Heart left ventricle (tissue), 16 donors: ENCODE measurements around the gene SMC6. TPM values are rescaled to one million over a fixed set of nuclear protein-coding genes. Genes with fewer than 3 reads are reported as not detected.
A peak's percentile ranks its signal among the peaks of the same experiment; 100 is the strongest.

Source experiments
- ATAC-seq, 4 donors: fragments of 200-7000 bp; cut with Tn5 transposase; one replicate each; pipeline ENCODE4 v1.9.1; 2020 to 2022; ENCODE audit warnings: moderate library complexity in 4 of 4, mild to moderate bottlenecking in 3 of 4, moderate number of reproducible peaks in 1 of 4
- DNase-seq, 5 donors: peaks; one replicate each; pipeline ENCODE4 v3.0.0-alpha.2; 2020
- H3K27ac ChIP-seq, 12 donors: fragments of 200-600 bp; sonication (generic) in 4 of 12; one replicate each; pipeline versions ENCODE4 v1.5.0 to v1.8.0; 2016 to 2022; ENCODE audit warnings: mild to moderate bottlenecking in 2 of 12
- H3K27me3 ChIP-seq, 9 donors: fragments of 200-600 bp; sonication (generic) in 2 of 9; one replicate each; pipeline versions ENCODE4 v1.5.1 to v1.8.0; 2016 to 2022; ENCODE audit warnings: mild to moderate bottlenecking in 3 of 9
- H3K36me3 ChIP-seq, 9 donors: fragments of 200-600 bp; sonication (generic) in 2 of 9; one replicate each; pipeline versions ENCODE4 v1.5.0 to v1.8.0; 2018 to 2022; ENCODE audit warnings: mild to moderate bottlenecking in 2 of 9
- H3K4me1 ChIP-seq, 12 donors: fragments of 200-600 bp; sonication (generic) in 4 of 12; one replicate each; pipeline versions ENCODE4 v1.5.0 to v1.8.0; 2016 to 2022; ENCODE audit warnings: mild to moderate bottlenecking in 3 of 12
- H3K4me3 ChIP-seq, 12 donors: fragments of 200-600 bp; sonication (generic) in 4 of 12; one replicate each; pipeline versions ENCODE4 v1.5.0 to v1.8.0; 2017 to 2022; ENCODE audit warnings: mild to moderate bottlenecking in 9 of 12, moderate library complexity in 4 of 12
- H3K9me3 ChIP-seq, 12 donors: fragments of 200-600 bp; sonication (generic) in 4 of 12; one replicate each; pipeline versions ENCODE4 v1.5.0 to v1.8.0; 2016 to 2022; ENCODE audit warnings: mild to moderate bottlenecking in 1 of 12
- CTCF ChIP-seq, 12 donors: fragments of 200-600 bp; sonication (generic) in 4 of 12; IDR thresholded peaks; one replicate each; pipeline versions ENCODE4 v1.5.0 to v1.8.0; 2018 to 2022; ENCODE audit warnings: antibody characterized with exemption in 12 of 12, mild to moderate bottlenecking in 5 of 12
- POLR2A ChIP-seq, 2 donors: fragments of 450-650 bp; IDR thresholded peaks; one replicate each; pipeline ENCODE4 v1.6.1; 2017; ENCODE audit warnings: antibody characterized with exemption in 2 of 2, mild to moderate bottlenecking in 2 of 2, moderate library complexity in 2 of 2
- WGBS, 4 donors: extraction: QIAGEN DNeasy Blood & Tissue Kit in 2 of 4; methylation state at CpG; one replicate each; pipeline versions ENCODE4 v1.1.5 to v1.1.7; 2013 to 2018; 5-methylcytosine and 5-hydroxymethylcytosine counted together
- intact Hi-C, 10 donors: fragments of 100-400 bp; cut with DNase I; formaldehyde crosslinking; loops; one replicate each; pipeline versions ENCODE4 v1.11.1 to v1.14.2; 2022
- polyA plus RNA-seq, 2 donors: library from polyadenylated mRNA; stranded (reverse); fragments of 200-250 nt; gene quantifications; one replicate each; pipeline ENCODE4 v1.2.3, GENCODE V29; 2013
- total RNA-seq, 9 donors: library from RNA; depleted of rRNA in 2 of 9; stranded (reverse); fragments of >200 nt in 2 of 9; fragmentation: NEBNext Ultra II Directional in 3 of 9; extraction: Animal tissue kit (Norgen Biotek cat#: 25700) in 3 of 9; gene quantifications; one replicate each; pipeline versions ENCODE4 v1.1.0 to v1.2.4, GENCODE V29; 2016 to 2023
- donor health status: ischemic (EF 13 %, LVEDD 7.1; RV severe dilation, severe dysfunction).
- donor health status: healthy with polysubstance abuse.
- donor health status: DM: no; HTN: yes; CAD: no.
- donor health status: DM: no; HTN: no; CAD: no.
- donor health status: ischemic (EF 25% LVEDD 6.9; RV normal size, moderate dysfunction).
- donor health status: ischemic (EF 25% LVEDD 5.7; RV mildly dilated, moderate dysfunction).
- donor health status: healthy.
- donor health status: DM: yes; HTN: yes; CAD: no.
- donor health status: ischemic (EF 35%, LVEDD 5.7; RV mildly dilated, moderate dysfunction).
- donor health status: nonischemic (EF 11% LVEDD 7.7; RV severe dilation, severe dysfunction).
- donor health status: DM: yes; HTN: yes; CAD: no.
- donor health status: PGD.
- donor health status: ischemic (EF 29% LVEDD 5.4; RV normal size, mild dysfunction).
- donor health status: nonischemic (EF 23%, LVEDD 6.1; RV moderate dilation, normal function).

SMC6 gene
- total and polyA plus RNA-seq, 11 donors, result 5.9 to 14.7 (median 12.2) TPM

GRCh38 chr2:17780546-17780945 is 26.9 kb upstream of the SMC6 start:
- no peaks in the 10 kb centered on the region for H3K9me3 ChIP-seq
- 91 to 95% (median 92%) methylated on average over 1 of the region's 1 CpG for WGBS, 4 donors
- DNase-seq, result no peak
- no peaks in the 10 kb centered on the region for H3K4me1 ChIP-seq
- ATAC-seq, result no peak
- H3K27ac ChIP-seq, result no peak overlapping the region
- H3K27me3 ChIP-seq, result no peaks in the 10 kb centered on the region
- intact Hi-C loops, result no loop called here
- no peak overlapping the region for H3K4me3 ChIP-seq
- H3K36me3 ChIP-seq, result peaks cover 0 to 52% (median 24%) of the 10 kb centered on the region in 9 donors
- TF ChIP-seq CTCF (IDR thresholded peaks at IDR 0.05) (no peak), POLR2A (IDR thresholded peaks at IDR 0.05) (no peak)

GRCh38 chr2:17772532-17772931 is 18.9 kb upstream of the SMC6 start:
- peaks cover 0 to 63% (median 4%) of the 10 kb centered on the region in 9 donors for H3K36me3 ChIP-seq
- no peak overlapping the region for H3K4me3 ChIP-seq
- intact Hi-C loops, result loop anchor here in 1 of 10 donors (5.0 kb wide), 1 partner anchor 55 kb away; no protein-coding TSS in a partner anchor
- WGBS, 4 donors, result 53 to 68% (median 60%) methylated on average over 2 of the region's 2 CpGs
- no peaks in the 10 kb centered on the region for H3K9me3 ChIP-seq
- DNase-seq, result no peak
- ATAC-seq, result peak in 2 of 4 donors; percentile 39 to 51
- H3K4me1 ChIP-seq, result peaks cover 0 to 18% (median 0%) of the 10 kb centered on the region in 12 donors
- no peak for TF ChIP-seq POLR2A (IDR thresholded peaks at IDR 0.05)
- TF ChIP-seq CTCF (IDR thresholded peaks at IDR 0.05), result no peak
- no peaks in the 10 kb centered on the region for H3K27me3 ChIP-seq
- no peak overlapping the region for H3K27ac ChIP-seq

- WGBS, 4 donors, result 54 to 61% (median 57%) methylated on average over 2 of the region's 2 CpGs
- H3K27ac ChIP-seq, result no peak overlapping the region
- ATAC-seq, result peak in 2 of 4 donors; percentile 53 to 75
- H3K27me3 ChIP-seq, result no peaks in the 10 kb centered on the region
- H3K9me3 ChIP-seq, result no peaks in the 10 kb centered on the region
- intact Hi-C loops, result loop anchor here in 1 of 10 donors (5.0 kb wide), 1 partner anchor 55 kb away; no protein-coding TSS in a partner anchor
- peaks cover 0 to 18% (median 0%) of the 10 kb centered on the region in 12 donors for H3K4me1 ChIP-seq
- DNase-seq, result no peak
- TF ChIP-seq CTCF (IDR thresholded peaks at IDR 0.05), result no peak
- TF ChIP-seq POLR2A (IDR thresholded peaks at IDR 0.05), result no peak
- H3K4me3 ChIP-seq, result no peak overlapping the region
- peaks cover 0 to 60% (median 4%) of the 10 kb centered on the region in 9 donors for H3K36me3 ChIP-seq
Measured at GRCh38 chr2:17771956-17772355, 18.3 kb upstream of the SMC6 start.

GRCh38 chr2:17768894-17769293 is 15.3 kb upstream of the SMC6 start:
- Histone ChIP-seq H3K9me3 (no peaks in the 10 kb centered on the region), H3K36me3 (peaks cover 0 to 42% (median 10%) of the 10 kb centered on the region in 9 donors), H3K27ac (no peak overlapping the region), H3K4me1 (peaks cover 0 to 18% (median 0%) of the 10 kb centered on the region in 12 donors), H3K4me3 (no peak overlapping the region), H3K27me3 (no peaks in the 10 kb centered on the region)
- intact Hi-C loops, result loop anchor here in 1 of 10 donors (10.0 kb wide), 1 partner anchor 56 kb away; no protein-coding TSS in a partner anchor
- ATAC-seq (no peak), DNase-seq (no peak)
- TF ChIP-seq CTCF (IDR thresholded peaks at IDR 0.05) (no peak), POLR2A (IDR thresholded peaks at IDR 0.05) (no peak)
- 90 to 98% (median 95%) methylated on average over 4 of the region's 4 CpGs for WGBS, 4 donors
